Loucy (cell line): Measurements from ENCODE around the gene SKOR1.

Source experiments
- CTCF ChIP-seq: fragments of 200-600 bp; sonication (generic); conservative IDR thresholded peaks from 2 replicates; pipeline ENCODE4 v1.5.1; 2014; ENCODE audit warnings: mild to moderate bottlenecking, antibody characterized with exemption, low read length
- EZH2phosphoT487 ChIP-seq: fragments of 200-600 bp; IDR thresholded peaks from 2 replicates; pipeline ENCODE4 v1.6.1; 2018; ENCODE audit warnings: antibody characterized with exemption, mild to moderate bottlenecking, moderate library complexity, borderline replicate concordance

GRCh38 chr15:67823314-67824196, 1.8 kb upstream of the SKOR1 start:
- TF ChIP-seq CTCF = no peak
- TF ChIP-seq EZH2phosphoT487 = no peak
